ENCODE data around the gene PLA2G6. TPM values are rescaled to one million over a fixed set of nuclear protein-coding genes. Genes with fewer than 3 reads are reported as not detected.

PLA2G6 gene
- total and polyA plus RNA-seq, 2 of the 13 experiments (the other 11 are each of a cell fraction or from before 2014, with no cell fraction given) = 4.8 to 11.5 TPM

DNA sequence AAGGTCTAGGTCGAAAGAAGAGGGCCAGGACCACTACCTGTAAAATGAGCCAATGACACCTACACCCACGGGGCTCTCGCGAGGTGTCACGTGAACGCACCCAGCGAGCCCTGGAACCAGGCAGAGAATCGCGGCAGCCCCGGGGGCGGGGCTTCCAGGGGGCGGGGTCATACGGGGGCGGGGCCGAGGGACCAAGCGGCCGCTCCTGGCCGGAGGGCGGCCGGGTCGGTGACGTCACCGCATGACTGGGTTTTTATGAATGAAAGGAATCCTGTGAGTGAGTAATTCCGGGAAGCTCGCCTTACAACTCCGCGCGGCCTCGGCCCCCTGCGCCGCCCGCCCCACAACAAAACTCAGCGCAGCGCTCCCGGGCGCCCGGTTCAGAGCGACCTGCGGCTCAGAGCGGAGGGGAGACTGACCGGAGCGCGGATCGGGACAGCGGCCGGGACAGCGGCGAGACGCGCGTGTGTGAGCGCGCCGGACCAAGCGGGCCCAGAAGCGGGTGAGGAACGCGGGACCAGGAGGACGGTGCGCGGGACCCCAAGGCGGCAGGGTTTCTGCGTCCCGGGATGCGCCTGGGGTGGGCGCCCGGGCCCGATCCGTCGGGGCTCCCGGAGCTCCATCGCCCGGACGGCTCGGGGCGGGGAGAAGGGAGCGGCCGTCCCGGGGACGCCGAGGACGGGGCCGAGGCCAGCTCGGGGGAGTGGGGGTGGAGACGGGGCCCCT is 20.2 kb upstream of the PLA2G6 start, which contains the start of gene MAFF (continued):
- TF ChIP-seq NONO (IDR thresholded peaks at IDR 0.05) (no peak), NONO (CRISPR knock-in tag; conservative IDR thresholded peaks at IDR 0.05) (0 out of 2 replicates have a peak, but pooled peaks have one; percentile 31), ZFP82 (CRISPR knock-in tag; IDR thresholded peaks at IDR 0.05; ENCODE audit: borderline replicate concordance) (no peak; the same call in 1 of the 2 replicates), KIAA2018 (CRISPR knock-in tag; IDR thresholded peaks at IDR 0.05; ENCODE audit: borderline replicate concordance) (no peak), STAG1 (CRISPR knock-in tag; IDR thresholded peaks at IDR 0.05) (peak; percentile 12; the same call in 1 of the 2 replicates), ZFP36L2 (CRISPR knock-in tag; IDR thresholded peaks at IDR 0.05) (no peak), MXD3 (CRISPR knock-in tag; IDR thresholded peaks at IDR 0.05) (peak; percentile 74; the same call in 1 of the 2 replicates), TSC22D2 (CRISPR knock-in tag; IDR thresholded peaks at IDR 0.05; ENCODE audit: borderline replicate concordance) (no peak), ZNF160 (CRISPR knock-in tag; IDR thresholded peaks at IDR 0.05) (no peak), ZNF451 (CRISPR knock-in tag; IDR thresholded peaks at IDR 0.05) (no peak)
- TF ChIP-seq, protein P1, sequence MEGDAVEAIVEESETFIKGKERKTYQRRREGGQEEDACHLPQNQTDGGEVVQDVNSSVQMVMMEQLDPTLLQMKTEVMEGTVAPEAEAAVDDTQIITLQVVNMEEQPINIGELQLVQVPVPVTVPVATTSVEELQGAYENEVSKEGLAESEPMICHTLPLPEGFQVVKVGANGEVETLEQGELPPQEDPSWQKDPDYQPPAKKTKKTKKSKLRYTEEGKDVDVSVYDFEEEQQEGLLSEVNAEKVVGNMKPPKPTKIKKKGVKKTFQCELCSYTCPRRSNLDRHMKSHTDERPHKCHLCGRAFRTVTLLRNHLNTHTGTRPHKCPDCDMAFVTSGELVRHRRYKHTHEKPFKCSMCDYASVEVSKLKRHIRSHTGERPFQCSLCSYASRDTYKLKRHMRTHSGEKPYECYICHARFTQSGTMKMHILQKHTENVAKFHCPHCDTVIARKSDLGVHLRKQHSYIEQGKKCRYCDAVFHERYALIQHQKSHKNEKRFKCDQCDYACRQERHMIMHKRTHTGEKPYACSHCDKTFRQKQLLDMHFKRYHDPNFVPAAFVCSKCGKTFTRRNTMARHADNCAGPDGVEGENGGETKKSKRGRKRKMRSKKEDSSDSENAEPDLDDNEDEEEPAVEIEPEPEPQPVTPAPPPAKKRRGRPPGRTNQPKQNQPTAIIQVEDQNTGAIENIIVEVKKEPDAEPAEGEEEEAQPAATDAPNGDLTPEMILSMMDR (CRISPR knock-in tag; IDR thresholded peaks at IDR 0.05) = no peak
- TF ChIP-seq, protein P2, sequence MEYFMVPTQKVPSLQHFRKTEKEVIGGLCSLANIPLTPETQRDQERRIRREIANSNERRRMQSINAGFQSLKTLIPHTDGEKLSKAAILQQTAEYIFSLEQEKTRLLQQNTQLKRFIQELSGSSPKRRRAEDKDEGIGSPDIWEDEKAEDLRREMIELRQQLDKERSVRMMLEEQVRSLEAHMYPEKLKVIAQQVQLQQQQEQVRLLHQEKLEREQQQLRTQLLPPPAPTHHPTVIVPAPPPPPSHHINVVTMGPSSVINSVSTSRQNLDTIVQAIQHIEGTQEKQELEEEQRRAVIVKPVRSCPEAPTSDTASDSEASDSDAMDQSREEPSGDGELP (IDR thresholded peaks at IDR 0.05; ENCODE audit: borderline replicate concordance, low read depth) = no peak
